HUES6 (cell line): ENCODE measurements around the gene GATA5.

Experiments
- H3K27ac ChIP-seq: 2 replicates; pipeline ENCODE4 v1.7.0; 2013; ENCODE audit warnings: low read depth, mild to moderate bottlenecking, low read length, inconsistent platforms
- H3K27me3 ChIP-seq: 2 replicates; pipeline ENCODE4 v1.6.1; 2013; ENCODE audit warnings: low read length; ENCODE audit not compliant: control insufficient read depth, insufficient read depth
- H3K36me3 ChIP-seq: 2 replicates; pipeline ENCODE4 v1.6.1; 2013; ENCODE audit warnings: low read length; ENCODE audit not compliant: control insufficient read depth, insufficient read depth
- H3K4me1 ChIP-seq: 2 replicates; pipeline ENCODE4 v1.6.1; 2013; ENCODE audit warnings: low read length; ENCODE audit not compliant: control insufficient read depth, insufficient read depth
- H3K4me3 ChIP-seq: 2 replicates; pipeline ENCODE4 v1.5.1; 2013; ENCODE audit warnings: low read depth, low read length
- H3K9ac ChIP-seq: one replicate; pipeline ENCODE4 v1.6.1; 2013; ENCODE audit warnings: mild to moderate bottlenecking, low read length
- H3K9me3 ChIP-seq: 2 replicates; pipeline ENCODE4 v1.6.1; 2013; ENCODE audit warnings: low read depth, low read length; ENCODE audit not compliant: control insufficient read depth, insufficient read depth

The GATA5 gene

DNA sequence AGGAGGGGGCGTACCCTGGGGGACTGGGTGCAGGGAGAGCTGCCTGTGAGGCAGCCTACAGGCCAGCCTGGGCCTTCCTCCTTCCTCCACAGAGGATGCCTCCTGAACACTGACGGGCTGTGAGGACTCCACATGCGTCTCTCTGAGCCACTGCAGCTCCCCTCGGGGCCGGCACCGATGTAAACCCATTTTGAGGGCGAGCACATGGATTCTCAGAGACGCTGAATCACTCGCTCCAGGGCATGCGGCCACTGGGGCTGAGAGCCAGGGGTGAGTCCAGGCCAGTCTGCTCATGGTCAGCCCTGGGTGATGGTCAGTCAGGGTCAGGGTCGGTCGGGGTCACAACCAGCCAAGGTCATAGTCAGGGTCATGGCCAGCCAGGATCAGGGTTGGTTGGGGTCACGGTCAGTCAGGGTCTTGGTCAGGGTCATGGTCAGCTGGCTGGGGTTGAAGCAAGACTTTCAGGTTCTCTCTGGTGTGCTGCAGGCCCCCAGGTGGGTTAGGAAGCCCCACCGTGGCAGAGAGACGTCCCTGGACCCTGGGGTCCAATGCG is 33.7 kb downstream of the GATA5 start:
- H3K27me3 ChIP-seq: no peaks in the 10 kb centered on the region; the same call in 1 of the 2 replicates
- H3K4me1 ChIP-seq: no peaks in the 10 kb centered on the region
- no peak overlapping the region for H3K27ac ChIP-seq
- no peak overlapping the region for H3K4me3 ChIP-seq
- no peaks in the 10 kb centered on the region for H3K36me3 ChIP-seq
- no peaks in the 10 kb centered on the region for H3K9me3 ChIP-seq
- no peak overlapping the region for H3K9ac ChIP-seq

DNA sequence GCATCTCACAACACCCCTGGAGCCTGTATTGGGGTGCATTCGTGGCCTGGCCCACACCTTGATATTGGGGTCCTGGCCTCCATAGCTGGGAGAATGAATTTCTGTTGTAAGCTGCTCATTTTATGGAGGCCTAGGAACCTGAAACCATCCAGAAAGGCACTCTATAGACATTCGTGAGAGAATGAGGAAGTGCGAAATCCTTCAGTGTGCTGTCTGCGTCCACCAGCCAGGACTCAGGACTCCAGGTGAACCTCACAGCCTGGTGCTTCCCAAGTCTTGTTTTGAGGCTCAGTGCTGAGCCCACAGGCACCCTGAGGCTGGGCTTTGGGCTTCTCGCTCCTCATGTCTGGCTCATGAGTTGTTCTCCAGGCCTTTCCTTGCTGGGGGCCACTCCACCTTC is 36.6 kb downstream of the GATA5 start:
- Histone ChIP-seq H3K4me1 (no peaks in the 10 kb centered on the region), H3K27ac (no peak overlapping the region), H3K36me3 (no peaks in the 10 kb centered on the region), H3K27me3 (no peaks in the 10 kb centered on the region), H3K4me3 (no peak overlapping the region), H3K9ac (no peak overlapping the region), H3K9me3 (peaks cover 3% of the 10 kb centered on the region; the same call in 1 of the 2 replicates)

DNA sequence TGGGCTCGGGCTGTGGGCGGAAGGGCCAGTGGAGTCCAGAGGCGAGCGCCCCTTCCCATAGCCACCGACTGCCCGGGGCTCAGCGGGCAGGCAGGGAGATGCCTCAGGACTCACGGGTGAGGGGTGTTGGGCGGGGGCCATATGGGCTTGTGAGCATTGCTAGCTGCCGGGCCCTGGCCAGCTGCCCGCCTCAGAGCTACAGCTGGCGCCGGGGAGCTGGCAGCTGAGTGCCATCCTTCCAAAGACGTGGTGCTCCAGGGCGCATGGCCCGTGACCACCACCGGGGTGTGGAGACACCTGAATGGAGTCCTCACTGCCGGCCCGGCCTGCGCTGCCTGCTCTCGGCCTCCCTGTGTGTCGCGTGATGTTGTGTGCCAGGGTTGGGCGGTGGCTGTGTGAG is 37.9 kb downstream of the GATA5 start:
- Histone ChIP-seq H3K9me3 (peaks cover 3% of the 10 kb centered on the region; the same call in 1 of the 2 replicates), H3K4me3 (no peak overlapping the region), H3K36me3 (no peaks in the 10 kb centered on the region), H3K27me3 (no peaks in the 10 kb centered on the region), H3K4me1 (no peaks in the 10 kb centered on the region), H3K27ac (no peak overlapping the region), H3K9ac (no peak overlapping the region)

DNA sequence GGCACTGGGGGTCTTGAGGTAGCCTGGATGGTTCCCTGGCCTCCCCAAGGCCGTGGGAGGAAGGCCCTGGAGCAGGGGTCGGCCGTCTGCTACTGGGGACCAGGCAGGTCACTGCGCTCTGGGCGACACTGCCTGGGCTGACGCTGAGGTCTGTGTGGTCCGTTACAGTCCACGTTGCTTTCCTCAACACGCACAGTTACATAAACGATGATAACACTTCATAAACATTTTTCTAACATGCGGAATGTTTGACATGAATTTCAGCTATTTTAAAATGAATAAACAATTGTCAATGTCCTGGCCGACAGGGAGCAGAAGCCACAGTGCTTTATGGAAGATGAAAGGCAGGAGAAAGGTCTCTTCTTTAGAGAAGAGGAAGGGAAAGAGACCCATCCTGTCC is 38.3 kb downstream of the GATA5 start:
- H3K27me3 ChIP-seq: no peaks in the 10 kb centered on the region

DNA sequence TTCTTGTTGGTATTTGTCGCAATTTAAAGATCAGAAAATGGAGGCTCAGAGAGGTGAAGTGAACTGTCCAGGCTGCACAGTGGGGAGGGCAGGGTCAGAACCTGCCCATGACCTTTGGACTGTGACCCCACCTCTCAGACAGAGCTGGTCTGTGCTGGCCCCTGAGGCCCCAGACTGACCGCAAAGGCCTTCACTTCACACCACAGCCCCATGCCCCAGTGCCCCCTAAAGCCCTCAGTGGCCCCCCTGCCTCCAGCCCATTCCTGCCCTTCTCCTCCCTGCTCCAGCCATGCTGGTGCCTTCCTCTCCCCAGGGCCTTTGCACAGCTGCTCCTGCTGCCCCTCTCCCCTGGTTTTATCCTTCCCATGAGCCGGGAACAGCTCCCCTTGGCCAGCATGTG is 39.1 kb downstream of the GATA5 start:
- Histone ChIP-seq H3K27ac (no peak overlapping the region), H3K4me3 (no peak overlapping the region), H3K36me3 (no peaks in the 10 kb centered on the region), H3K27me3 (no peaks in the 10 kb centered on the region), H3K9ac (no peak overlapping the region), H3K4me1 (no peaks in the 10 kb centered on the region), H3K9me3 (peaks cover 3% of the 10 kb centered on the region; the same call in 1 of the 2 replicates)

More for the DNA sequence above, 38.3 kb downstream of the GATA5 start:
- no peak overlapping the region for H3K27ac ChIP-seq
- no peaks in the 10 kb centered on the region for H3K36me3 ChIP-seq
- no peaks in the 10 kb centered on the region for H3K4me1 ChIP-seq
- H3K4me3 ChIP-seq: no peak overlapping the region
- H3K9me3 ChIP-seq: peaks cover 3% of the 10 kb centered on the region; the same call in 1 of the 2 replicates
- no peak overlapping the region for H3K9ac ChIP-seq

DNA sequence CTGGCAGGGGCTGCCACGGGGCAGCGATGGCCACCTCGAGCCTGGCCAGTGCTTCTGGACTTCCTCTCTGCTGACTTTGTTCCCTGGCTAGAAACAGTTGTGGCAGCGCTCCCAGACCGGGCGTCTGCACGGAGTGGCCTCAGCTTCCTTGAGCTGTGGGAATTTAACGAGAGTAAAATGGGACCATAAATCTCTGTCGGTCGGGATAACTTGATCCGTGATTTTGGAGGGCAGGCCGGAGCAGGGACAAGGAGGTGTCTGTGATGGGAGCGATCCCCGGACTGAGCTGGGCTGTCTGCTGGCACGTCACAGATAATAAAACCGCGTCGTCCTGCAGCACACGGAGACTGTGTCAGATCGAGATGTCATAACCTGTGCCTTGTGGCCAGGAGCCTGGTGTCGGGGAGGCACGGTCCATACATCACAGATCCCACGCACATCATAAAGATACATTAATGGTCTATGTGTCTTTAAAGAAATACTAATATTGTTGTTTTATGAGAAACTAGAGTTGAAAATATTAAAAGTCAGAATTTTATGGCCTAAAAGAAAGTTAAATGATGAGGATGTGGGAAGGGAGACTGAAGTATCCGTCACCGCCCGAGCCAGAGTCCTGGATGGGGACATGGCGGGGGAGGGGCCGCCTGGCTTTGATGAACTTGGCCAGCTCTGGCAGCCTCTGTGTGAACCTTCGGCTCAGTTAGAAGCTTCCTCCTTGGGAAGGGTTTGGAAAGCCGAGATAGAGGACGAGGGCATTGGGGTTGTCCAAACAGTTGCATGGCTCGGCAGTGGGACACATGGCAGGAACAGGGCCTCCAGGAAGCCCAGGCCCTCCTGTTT is 41.9 kb downstream of the GATA5 start:
- peaks cover 4% of the 10 kb centered on the region; the same call in 1 of the 2 replicates for H3K27me3 ChIP-seq
- H3K4me1 ChIP-seq: peaks cover 13% of the 10 kb centered on the region
- H3K27ac ChIP-seq: no peak overlapping the region
- H3K9ac ChIP-seq: no peak overlapping the region
- H3K9me3 ChIP-seq: peaks cover 3% of the 10 kb centered on the region; the same call in 1 of the 2 replicates
- no peaks in the 10 kb centered on the region for H3K36me3 ChIP-seq
- H3K4me3 ChIP-seq: no peak overlapping the region

DNA sequence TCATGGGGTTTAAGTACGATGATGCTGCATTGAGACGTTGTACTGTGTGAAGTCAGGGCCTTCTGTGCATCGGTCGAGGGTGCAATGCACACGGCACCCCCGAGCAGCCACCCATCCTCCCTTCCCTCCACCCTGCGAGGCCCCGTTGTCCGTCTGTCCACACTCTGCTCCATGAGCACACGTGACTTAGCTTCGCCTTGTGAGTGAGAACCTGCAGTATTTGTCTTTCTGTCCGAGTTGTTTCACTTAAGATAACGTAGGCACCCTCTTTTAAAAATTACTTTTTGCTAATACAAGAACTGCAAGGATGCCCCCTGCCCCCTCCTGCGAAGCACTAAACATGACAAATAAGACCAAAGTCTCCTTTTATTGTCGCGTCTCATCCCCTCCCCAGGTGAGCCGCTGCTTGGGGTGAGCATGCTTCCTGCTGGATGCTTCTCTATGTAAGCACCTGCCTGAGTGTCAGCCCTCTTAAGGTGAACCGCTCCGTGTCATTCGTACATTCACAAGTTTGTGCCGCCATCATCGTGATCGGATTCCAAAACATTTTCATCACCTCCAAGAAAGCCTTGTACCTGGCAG is 44.8 kb downstream of the GATA5 start:
- H3K36me3 ChIP-seq: no peaks in the 10 kb centered on the region
- peaks cover 36% of the 10 kb centered on the region for H3K4me1 ChIP-seq
- H3K9me3 ChIP-seq: no peaks in the 10 kb centered on the region
- no peak overlapping the region for H3K9ac ChIP-seq
- H3K27ac ChIP-seq: no peak overlapping the region
- no peak overlapping the region for H3K4me3 ChIP-seq
- H3K27me3 ChIP-seq: peaks cover 4% of the 10 kb centered on the region; the same call in 1 of the 2 replicates

DNA sequence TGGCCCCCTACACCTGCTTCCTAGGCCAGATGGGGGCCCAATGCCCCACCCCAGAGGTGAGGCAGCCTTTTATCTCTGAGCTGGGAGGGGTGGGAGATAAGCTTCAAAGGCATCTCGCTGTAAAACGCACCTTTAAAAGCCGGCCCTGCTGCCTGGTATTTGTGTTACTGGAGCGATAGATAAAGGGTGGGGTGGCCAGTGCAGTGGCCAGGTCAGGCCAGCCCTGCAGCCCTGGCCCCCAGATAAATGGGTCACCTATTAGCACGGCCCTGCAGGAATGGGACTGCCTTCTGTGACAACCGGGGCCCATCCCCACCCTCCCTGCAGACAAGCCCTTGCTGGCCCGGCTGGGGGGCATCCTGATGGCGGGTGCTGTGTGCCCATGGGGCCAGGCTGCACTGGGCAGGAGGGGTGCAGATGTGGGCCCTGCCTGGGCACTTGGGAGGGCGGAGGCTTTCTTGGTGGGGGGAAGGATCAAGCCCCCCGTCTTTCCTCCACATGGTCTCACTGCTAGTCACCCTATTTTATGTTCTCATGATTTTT is 45.4 kb downstream of the GATA5 start:
- H3K27me3 ChIP-seq: peaks cover 4% of the 10 kb centered on the region; the same call in 1 of the 2 replicates
- H3K9ac ChIP-seq: no peak overlapping the region
- H3K27ac ChIP-seq: no peak overlapping the region
- peaks cover 36% of the 10 kb centered on the region for H3K4me1 ChIP-seq
- no peaks in the 10 kb centered on the region for H3K9me3 ChIP-seq
- no peak overlapping the region for H3K4me3 ChIP-seq
- H3K36me3 ChIP-seq: no peaks in the 10 kb centered on the region

DNA sequence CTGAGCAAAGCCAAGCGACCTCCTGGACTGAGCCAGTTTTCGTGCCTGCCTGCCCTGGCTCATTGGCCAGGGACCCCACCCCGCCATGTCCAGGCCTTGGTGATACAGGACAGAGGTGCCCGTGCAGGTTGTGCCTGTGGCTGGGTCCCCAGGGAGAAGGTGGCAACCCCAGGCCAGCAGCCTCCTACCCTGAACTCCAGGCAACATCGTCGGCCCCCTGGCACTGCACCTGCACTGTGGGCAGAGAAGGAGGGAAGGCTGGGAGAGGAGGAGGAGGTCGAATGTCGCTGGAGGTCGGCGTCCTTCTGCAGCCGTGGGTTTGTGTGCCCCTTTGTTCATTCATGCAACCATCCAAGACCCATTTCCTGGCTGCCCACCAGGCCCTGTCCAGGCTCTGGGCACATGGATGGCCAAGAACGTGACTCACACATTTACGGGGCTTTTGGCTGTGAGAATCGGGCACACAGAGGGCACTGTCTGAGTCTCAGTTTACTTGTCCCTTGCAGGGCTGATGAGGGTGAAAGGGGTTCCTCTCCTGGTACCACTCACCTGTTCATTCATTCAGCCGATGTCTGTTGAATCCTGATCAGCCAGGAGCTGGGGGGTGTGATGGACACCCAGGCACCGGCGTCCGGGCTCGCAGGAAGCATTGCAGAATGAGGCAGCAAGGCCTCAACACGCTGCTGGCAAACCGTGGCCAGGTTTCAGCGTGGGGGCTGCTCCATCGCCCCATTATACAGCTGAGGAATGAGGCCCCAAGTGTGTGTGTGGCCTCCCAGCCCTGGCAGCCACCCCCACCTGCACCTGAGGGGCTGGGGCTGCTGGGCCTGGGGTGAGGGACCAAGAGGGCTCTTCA is 46.1 kb downstream of the GATA5 start:
- Histone ChIP-seq H3K4me1 (peaks cover 36% of the 10 kb centered on the region), H3K27me3 (peaks cover 4% of the 10 kb centered on the region; the same call in 1 of the 2 replicates), H3K9ac (no peak overlapping the region)

DNA sequence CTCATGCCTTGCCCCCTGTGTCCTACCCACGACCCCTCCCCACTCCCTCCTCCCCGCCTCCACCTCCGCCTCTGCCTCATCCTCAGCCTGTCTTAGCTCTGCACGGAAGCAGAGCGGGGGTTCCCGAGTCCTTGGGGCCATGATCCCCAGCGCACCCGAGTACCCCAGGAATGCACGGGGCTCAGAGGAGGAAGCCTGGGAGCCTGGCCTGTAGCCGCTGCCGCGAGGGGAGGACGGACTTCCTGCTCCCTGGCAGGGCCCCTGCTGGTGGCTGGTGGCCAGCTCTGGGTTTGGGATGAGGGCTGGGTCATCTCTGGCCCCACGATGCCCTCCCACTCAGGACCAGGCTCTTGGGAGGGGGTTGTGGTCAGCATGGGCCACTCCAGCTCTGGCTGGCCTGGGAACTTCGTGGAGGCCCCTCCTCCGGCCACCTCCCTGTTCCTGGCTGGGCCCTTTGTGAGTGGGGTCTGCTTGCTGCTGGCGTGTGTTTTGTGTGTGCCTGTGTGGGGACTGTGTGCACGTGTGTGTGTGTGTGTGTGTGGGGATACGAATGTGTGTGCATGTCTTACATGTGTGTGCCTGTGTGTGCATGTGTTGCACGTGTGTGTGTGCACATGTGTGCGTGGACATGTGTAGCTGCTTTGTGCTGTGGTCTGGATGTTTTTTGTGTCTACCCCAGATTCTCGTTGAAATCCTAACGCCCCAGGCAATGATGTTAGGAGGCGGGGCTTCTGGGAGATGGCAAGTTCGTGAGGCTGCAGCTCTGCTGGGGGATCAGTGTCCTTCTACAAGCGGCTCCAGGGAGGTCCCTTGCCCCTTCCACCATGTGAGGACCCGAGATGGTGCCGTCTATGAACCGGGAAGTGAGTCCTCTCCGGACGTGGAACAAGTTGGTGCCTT is 47.1 kb downstream of the GATA5 start:
- Histone ChIP-seq H3K36me3 (no peaks in the 10 kb centered on the region), H3K9me3 (no peaks in the 10 kb centered on the region), H3K27me3 (peaks cover 4% of the 10 kb centered on the region; the same call in 1 of the 2 replicates), H3K9ac (no peak overlapping the region), H3K27ac (no peak overlapping the region), H3K4me3 (no peak overlapping the region), H3K4me1 (peaks cover 41% of the 10 kb centered on the region)

More for the DNA sequence above, 46.1 kb downstream of the GATA5 start:
- Histone ChIP-seq H3K36me3 (no peaks in the 10 kb centered on the region), H3K9me3 (no peaks in the 10 kb centered on the region), H3K27ac (no peak overlapping the region), H3K4me3 (no peak overlapping the region)
